Body of pancreas (tissue), 4 donors: ENCODE results near the gene DMD.

Experiments used
- POLR2A ChIP-seq, 3 donors: fragments of 450-650 bp; IDR thresholded peaks; one replicate each; pipeline ENCODE4 v1.6.1; 2016; ENCODE audit warnings: antibody characterized with exemption in 3 of 3, mild to moderate bottlenecking in 2 of 3
- TF ChIP-seq, protein P1 (sequence below), 7 experiments: fragments of 450-650 bp in 4 of 7; fragments of 200-600 bp in 3 of 7; sonication (generic) in 3 of 7; IDR thresholded peaks; one replicate each; pipeline ENCODE4 v1.5.1; 2016 to 2019; ENCODE audit warnings: antibody characterized with exemption in 7 of 7

- TF ChIP-seq, protein P1, sequence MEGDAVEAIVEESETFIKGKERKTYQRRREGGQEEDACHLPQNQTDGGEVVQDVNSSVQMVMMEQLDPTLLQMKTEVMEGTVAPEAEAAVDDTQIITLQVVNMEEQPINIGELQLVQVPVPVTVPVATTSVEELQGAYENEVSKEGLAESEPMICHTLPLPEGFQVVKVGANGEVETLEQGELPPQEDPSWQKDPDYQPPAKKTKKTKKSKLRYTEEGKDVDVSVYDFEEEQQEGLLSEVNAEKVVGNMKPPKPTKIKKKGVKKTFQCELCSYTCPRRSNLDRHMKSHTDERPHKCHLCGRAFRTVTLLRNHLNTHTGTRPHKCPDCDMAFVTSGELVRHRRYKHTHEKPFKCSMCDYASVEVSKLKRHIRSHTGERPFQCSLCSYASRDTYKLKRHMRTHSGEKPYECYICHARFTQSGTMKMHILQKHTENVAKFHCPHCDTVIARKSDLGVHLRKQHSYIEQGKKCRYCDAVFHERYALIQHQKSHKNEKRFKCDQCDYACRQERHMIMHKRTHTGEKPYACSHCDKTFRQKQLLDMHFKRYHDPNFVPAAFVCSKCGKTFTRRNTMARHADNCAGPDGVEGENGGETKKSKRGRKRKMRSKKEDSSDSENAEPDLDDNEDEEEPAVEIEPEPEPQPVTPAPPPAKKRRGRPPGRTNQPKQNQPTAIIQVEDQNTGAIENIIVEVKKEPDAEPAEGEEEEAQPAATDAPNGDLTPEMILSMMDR (IDR thresholded peaks at IDR 0.05) = no peak
- TF ChIP-seq POLR2A (IDR thresholded peaks at IDR 0.05) = no peak
These were observed 336.5 kb downstream of the DMD start for GRCh38 chrX:32874839-32875238.
